Epithelial cell of prostate (primary cell): Measurements from ENCODE around the gene GPR137B.

Experiments
- DNase-seq: peaks from one replicate; pipeline ENCODE4 v3.0.0-alpha.2; 2011; ENCODE audit warnings: low read depth, low spot score
- H3K27ac ChIP-seq: fragments of 450-650 bp; 2 replicates; pipeline ENCODE4 v1.5.1; 2017; ENCODE audit warnings: mild to moderate bottlenecking

The GPR137B gene, protein sequence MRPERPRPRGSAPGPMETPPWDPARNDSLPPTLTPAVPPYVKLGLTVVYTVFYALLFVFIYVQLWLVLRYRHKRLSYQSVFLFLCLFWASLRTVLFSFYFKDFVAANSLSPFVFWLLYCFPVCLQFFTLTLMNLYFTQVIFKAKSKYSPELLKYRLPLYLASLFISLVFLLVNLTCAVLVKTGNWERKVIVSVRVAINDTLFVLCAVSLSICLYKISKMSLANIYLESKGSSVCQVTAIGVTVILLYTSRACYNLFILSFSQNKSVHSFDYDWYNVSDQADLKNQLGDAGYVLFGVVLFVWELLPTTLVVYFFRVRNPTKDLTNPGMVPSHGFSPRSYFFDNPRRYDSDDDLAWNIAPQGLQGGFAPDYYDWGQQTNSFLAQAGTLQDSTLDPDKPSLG

DNA sequence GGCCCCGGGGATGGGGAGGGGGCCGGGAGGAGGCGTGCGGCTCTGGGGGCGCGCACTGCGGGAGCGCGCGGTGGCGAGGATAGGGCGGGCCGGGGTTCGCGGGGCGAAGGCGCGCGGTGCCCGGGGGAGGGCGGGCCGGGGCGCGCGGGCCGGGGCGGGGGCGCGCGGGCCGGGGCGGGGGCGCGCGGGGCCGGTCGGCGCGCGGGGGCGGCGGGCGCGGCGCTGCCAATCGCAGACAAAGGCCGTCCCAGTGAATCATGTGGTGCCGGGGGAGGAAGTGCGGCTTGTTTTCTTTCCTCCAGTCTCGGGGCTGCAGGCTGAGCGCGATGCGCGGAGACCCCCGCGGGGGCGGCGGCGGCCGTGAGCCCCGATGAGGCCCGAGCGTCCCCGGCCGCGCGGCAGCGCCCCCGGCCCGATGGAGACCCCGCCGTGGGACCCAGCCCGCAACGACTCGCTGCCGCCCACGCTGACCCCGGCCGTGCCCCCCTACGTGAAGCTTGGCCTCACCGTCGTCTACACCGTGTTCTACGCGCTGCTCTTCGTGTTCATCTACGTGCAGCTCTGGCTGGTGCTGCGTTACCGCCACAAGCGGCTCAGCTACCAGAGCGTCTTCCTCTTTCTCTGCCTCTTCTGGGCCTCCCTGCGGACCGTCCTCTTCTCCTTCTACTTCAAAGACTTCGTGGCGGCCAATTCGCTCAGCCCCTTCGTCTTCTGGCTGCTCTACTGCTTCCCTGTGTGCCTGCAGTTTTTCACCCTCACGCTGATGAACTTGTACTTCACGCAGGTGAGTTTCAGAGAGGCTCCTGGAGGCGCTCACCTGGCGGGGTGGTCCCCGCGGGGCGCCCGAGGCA is at the start of gene GPR137B:
Gene GPR137B (plus strand): TSS at position 287 of the 851 bp plus-strand sequence. CDS start 84 bp downstream, at position 371.
- no peak within 1 kb of the TSS for H3K27ac ChIP-seq
- no peak for DNase-seq

DNA sequence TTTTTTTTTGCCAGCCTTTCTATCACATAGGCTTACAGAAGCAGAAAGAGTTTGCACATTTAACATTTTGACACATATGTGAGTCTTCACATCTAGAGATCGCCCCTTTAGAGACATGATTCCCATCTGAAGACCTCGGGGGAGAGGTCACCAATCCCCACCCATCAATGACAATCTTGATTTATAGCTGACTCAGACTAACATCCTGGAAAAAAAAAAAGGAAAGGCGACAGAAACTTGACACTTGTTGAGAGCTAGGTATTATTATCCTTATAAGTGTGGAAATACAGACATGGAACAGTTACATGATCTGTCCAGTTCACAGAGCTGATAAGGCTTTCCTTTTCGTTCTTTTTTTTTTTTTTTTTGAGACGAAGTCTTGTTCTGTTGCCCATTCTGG is 49.4 kb upstream of the GPR137B start:
- H3K27ac ChIP-seq = no peak overlapping the region
- no peak for DNase-seq

DNA sequence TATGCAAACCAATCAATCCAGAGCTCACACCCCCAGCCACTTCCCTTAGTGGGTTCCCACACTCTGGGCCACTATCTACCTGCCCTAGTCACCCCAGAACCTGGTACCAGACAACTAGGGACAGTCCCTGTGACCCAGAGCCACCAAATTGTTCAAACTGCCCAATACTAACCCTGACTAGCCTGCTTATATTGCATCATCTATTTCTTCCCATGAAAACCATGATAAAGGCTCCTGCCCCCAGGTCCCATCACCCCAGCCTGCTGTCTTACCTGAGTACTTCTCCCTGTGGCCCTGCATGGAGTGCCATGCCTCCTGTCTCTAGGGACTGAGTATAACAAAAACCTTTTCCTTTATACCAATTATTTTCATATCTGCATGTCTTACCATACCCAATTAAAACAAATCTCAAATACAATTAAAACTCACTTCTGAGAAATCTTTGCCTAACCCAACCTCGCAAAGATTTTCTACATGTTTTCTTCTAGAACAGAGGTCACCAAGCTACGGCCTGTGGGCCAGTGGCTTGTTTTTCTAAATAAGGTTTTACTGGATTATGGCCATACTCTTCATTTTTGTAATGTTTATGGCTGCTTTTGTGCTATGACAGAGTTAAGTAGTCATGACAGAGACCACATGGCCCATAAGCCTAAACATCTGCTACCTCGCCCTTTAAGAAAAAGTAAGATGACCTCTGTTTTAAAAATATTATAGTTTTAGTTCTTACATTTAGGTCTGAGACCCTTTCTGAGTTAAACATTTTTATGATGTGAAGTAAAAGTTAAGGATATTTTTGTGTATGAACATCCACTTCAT is 46.4 kb upstream of the GPR137B start:
- no peak for DNase-seq
- no peak overlapping the region for H3K27ac ChIP-seq

DNA sequence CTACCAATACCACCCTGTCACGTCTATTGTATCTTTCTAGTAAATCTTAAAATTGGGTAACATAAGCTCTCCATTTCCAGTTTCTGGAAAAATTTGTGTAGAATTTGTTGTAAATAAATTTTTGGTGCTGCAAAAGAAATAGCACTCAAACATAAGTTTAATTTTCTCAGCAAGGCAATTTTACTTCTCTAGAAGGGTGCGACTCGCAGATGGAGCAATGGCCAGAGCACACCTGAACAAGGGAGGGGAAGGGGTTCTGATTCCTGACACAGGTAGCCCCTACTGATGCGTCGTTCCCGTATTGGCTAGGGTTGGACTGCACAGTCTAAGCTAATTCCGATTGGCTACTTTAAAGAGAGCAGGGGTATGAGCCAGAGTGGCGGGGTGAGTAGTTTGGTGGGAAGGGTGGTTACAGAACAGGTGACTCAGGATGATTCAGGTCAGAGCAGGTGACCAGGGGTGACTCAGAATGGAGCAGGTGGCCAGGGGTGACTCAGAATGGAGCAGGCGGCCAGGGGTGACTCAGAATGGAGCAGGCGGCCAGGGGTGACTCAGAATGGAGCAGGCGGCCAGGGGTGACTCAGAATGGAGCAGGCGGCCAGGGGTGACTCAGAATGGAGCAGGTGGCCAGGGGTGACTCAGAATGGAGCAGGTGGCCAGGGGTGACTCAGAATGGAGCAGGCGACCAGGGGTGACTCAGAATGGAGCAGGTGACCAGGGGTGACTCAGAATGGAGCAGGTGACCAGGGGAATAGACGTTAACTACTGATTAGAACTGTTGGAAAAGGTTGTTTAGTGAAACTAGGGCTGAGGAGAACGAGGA is 45.5 kb upstream of the GPR137B start:
- peak; percentile 64 for DNase-seq
- peak overlapping the region; percentile 60 for H3K27ac ChIP-seq

DNA sequence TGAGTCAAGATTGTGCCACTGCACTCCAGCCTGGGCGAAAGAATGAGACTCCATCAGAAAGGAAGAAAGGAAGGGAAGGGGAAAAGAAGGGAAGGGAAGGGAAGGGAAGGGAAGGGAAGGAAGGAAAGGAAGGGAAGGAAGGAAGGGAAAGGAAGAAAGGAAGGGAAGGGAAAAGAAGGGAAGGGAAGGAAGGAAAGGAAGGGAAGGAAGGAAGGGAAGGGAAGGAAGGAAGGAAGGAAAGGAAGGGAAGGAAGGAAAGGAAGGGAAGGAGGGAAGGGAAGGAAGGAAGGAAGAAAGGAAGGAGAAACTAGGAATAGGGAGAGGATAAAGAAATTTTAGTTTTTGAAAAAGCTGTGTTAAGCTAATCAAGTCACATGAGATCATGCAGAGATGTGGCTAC is 44.1 kb upstream of the GPR137B start:
- no peak for DNase-seq
- H3K27ac ChIP-seq = no peak overlapping the region

DNA sequence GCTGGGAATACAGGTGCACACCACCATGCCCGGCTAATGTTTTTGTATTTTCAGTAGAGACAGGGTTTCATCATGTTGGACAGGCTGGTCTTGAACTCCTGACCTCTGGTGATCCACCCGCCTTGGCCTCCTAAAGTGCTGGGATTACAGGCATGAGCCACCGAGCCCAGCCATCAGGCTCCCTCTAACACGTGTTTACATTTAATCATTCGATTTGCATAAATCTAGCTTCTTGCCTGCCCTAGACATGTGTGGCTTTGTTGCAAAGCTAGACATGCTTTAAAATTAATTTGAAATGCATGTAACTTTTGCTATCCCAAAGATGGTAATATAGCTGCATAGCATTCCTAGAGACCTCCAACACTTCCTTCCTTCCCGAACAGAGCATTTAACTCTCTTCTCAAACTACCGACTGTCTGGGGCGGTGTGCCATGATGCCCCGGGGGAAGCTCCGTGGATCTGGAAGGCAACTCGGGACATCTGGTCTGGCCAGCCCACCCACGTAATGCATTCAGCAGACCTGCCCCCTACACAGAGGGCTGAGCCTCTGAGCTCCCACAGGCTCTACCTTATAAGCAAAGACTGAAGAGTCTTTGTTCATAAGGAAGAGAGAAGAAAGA is 42.9 kb upstream of the GPR137B start:
- no peak overlapping the region for H3K27ac ChIP-seq
- DNase-seq = no peak

DNA sequence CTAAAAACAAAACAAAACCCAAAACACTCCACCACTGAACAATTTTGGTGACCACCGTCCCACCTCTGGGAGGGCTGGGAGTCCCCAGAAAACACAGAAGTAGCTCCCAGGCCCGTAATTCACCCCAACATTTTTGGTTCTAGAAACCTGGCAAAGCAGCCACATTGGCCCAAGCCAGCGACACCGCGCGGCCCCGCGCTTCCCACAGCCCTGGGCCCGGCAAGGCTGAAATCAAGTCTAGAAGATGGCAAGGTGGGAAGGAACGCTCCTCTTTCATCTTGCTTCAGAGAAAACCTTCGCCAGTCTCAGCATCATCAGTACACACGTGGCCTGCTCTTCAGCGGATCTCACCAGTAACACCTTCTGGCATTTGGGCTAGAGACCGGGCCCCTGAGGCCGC is 41.5 kb upstream of the GPR137B start:
- no peak overlapping the region for H3K27ac ChIP-seq
- no peak for DNase-seq

DNA sequence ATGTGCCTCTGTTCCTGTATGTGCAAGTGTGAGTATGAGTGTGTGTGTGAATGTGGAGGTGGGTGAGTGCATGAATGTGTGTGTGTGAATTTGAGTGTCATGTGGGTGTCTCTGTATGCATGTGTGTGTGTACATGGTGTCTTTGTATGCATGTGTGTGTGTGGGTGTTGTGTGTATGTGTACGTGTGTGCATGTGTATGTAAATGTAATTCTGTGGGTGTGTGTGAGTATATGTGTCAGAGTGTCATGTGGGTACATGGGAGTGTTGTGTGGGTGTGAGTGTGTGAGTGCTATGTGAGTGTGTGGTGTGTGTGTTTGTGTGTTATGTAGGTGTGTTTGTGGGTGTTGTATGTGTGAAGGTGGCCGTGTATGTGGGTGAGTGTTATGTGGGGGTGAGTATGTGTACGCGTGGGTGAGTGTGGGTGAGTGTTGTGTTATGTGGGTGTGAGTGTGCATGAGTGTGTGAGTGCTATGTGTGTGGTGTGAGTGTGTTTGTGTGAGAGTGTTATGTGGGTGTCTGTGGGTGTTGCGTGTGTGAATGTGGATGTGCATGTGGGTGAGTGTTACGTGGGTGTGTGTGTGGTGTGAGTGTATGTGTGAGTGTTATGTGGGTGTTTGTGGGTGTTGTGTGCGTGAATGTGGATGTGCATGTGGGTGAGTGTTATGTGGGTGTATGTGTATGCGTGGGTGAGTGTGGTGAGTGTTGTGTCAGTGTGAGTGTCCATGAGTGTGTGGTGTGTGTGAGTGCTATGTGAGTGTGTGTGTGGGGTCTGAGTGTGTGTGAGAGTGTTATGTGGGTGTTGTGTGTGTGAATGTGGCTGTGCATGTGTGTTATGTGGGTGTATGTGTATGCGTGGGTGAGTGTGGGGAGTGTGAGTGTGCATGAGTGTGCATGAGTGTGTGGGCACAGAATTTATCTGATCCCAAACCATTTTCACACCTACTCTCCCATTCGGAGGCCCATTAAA is 40.8 kb upstream of the GPR137B start:
- H3K27ac ChIP-seq = no peak overlapping the region

DNA sequence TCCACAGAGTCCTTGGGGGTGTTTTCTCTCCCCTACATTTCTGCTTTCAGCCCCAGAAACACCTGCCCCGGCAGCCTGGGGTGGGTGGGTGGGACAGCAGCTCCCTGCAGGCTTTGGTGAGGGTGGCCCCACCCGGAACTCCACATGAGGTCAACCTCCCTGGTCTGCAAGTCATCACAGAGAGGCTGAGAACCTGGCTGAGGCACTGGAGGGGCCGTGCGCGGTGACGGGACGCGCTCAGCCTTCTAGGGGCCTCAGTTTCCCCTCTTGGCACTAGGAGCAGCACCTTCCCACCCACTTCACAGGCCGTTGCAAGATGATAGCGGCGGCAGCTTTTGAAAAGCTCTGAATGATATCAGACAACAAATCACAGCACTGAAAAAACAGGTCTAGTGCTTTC is 39.7 kb upstream of the GPR137B start:
- no peak for DNase-seq
- H3K27ac ChIP-seq = no peak overlapping the region

More for the DNA sequence above, 40.8 kb upstream of the GPR137B start:
- no peak for DNase-seq

DNA sequence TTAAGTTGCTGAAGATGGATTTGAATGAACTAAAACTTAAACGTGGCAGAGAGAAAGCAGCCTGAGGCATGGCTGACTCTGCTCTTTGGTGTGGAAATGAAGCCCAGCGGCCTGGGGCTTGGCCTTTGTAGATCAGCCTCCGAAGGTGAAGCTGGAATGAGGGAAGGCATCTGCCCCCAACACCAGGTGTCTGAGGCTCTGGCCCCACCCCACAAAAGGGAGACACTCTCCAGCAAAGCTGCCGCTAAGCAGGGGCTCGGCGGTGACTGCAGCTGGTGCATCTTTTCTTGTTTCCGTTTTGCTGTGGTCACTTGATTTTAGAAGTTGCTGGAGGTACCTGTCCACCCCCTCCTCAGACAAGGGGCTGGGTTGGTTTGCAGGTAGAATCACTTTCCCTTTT is 39.3 kb upstream of the GPR137B start:
- no peak for DNase-seq
- H3K27ac ChIP-seq = no peak overlapping the region

DNA sequence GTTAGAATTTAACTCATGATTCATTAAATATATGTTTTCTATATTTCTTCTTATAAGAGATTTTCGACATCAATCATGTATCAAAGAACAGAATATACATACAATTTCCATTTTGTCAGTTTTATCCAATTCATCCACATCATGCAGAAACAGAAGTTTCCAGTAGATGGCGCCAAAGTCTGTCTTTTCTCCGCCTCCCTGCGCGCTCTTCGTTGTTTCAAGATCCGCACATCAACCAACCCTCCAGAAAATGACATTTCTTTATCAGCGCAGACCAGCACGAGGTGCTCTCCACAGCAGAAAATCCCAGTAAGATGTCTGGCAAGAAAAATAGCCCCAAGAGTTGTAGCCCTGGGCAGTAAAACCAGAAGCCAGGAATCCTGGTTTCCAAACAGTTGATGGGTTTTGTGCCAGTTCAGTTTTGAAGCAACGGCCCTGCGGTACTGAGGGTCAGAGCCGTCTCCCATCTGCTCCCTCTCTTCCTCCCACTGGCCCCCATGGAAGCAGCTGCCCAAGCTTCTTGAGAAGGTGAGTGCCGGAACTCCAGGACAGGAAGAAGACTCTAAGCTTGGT is 38.6 kb upstream of the GPR137B start:
- DNase-seq = no peak
- no peak overlapping the region for H3K27ac ChIP-seq

DNA sequence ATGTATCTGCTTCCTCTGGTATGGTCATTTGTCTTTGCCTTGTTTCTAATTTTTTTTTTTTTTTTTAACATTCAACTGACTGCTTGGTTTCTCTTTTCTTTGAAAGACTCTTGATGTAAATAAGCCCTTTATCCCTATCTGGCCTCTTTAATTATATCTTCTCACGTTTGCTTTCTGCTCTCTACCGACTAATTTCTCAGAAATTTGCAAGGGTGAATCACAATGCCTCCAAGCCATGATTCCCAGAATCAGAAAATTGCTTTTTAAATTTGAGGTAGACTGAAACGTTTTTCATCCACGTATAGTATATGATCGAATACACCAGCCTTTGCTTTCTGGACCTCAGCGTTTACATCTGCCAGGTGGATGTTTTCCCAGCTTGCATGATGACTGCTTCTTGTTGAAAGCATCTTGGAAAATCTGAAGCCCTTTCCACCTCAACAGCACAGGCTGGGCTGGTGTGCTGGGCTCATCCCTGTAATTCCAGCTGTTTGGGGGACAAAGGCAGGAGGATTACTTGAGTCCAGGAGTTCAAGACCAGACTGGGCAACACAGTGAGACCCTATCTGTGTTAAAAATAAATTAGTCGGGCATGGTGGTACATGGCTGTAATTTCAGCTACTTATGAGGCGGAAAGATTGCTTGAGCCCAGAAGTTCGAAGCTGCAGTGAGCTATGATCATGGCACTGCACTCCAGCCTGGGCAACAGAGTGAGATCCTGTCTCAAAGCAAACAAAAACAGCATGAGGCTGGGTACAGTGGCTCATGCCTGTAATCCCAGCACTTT is 35.0 kb upstream of the GPR137B start:
- H3K27ac ChIP-seq = no peak overlapping the region
- DNase-seq = no peak

DNA sequence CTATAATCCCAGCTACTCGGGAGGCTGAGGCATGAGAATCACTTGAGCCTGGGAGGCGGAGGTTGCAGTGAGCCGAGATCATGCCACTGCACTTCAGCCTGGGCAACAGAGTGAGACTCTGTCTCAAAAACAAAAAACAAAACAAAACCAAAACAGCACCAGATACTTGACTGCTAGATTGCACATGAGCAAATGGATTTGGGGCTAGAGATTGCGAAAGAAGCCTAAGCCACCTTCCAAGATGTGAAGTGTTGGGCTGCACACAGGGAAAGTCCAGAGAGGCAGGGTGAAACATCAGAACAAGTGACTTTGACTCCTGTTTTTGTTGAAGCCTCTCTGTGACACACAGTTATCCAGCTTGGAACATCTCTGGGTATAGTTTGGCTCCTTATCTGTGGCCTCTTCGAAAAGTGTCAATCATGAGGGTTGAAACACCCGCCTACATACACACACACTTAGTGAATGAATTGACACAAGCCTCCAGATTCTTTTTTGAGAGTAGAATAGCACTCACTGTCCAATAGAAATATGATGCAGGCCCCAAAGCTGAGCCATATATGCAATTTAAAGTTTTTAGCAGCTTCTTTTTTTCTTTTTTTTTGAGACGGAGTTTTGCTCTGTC is 34.2 kb upstream of the GPR137B start:
- H3K27ac ChIP-seq = no peak overlapping the region
- DNase-seq = no peak

DNA sequence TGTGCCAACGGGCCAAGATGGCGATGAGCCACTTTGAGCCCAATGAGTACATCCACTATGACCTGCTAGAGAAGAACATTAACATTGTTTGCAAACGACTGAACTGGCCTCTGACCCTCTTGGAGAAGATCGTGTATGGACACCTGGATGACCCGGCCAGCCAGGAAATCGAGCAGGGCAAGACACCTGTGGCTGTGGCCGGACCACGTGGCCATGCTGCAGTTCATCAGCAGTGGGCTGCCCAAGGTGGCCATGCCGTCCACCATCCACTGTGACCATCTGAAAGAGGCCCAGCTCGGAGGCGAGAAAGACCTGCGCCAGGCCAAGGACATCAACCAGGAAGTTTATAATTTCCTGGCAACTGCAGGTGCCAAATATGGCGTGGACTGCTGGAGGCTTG is 32.2 kb upstream of the GPR137B start:
- H3K27ac ChIP-seq = no peak overlapping the region
- no peak for DNase-seq

DNA sequence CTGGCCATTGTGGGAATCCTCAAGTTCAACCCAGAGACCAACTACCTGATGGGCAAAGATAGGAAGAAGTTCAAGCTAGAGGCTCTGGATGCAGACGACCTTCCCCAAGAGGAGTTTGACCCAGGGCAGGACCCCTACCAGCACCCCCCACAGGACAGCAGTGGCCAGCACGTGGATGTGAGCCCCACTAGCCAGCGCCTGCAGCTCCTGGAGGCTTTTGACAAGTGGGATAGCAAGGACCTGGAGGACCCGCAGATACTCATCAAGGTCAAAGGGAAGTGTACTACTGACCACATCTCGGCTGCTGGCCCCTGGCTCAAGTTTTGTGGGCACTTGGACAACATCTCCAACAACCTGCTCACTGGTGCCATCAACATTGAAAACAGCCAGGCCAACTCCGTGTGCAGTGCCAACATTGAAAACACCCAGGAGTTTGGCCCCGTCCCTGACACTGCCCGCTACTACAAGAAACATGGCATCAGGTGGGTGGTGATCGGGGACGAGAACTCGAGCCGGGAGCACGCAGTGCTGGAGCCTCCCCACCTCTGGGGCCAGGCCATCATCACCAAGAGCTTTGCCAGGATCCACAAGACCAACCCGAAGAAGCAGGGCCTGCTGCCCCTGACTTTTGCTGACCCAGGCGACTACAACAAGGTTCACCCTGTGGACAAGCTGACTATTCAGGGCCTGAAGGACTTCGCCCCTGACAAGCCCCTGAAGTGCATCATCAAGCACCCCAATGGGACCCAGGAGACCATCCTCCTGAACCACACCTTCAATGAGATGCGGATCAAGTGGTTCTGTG is 30.6 kb upstream of the GPR137B start:
- no peak overlapping the region for H3K27ac ChIP-seq
- no peak for DNase-seq

DNA sequence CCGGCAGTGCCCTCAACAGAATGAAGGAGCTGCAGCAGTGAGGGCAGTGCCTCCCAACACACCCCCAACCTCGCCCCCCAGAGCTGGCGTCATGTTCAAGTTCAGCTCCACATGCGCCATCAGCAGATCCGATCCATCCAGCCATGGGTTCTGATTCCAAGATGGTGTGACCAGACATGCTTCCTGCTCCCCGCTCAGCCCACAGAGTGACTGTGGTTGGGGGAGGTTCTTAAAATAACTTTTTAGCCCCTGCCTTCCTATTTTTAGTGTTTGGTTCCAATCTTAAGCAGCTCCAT is 30.1 kb upstream of the GPR137B start:
- DNase-seq = no peak
- H3K27ac ChIP-seq = no peak overlapping the region
